Measurements from ENCODE around the gene LRMDA. TPM values are rescaled to one million over a fixed set of nuclear protein-coding genes. Genes with fewer than 3 reads are reported as not detected.

Gene LRMDA
- total RNA-seq, 1 experiment from 2014 or later = 4.8 TPM

- TF ChIP-seq REST (IDR thresholded peaks at IDR 0.05; ENCODE audit: low read depth) = no peak
These were observed 385.8 kb downstream of the LRMDA start (continued) for GRCh38 chr10:75817198-75817597.

- DNase-seq (ENCODE audit: low read depth, low spot score) (no peak), ATAC-seq (no peak)
- Histone ChIP-seq H3K4me2 (ENCODE audit: low read length) (no peak overlapping the region), H3K9me3 (ENCODE audit: control insufficient read depth in 1 of 2, insufficient read depth in 1 of 2, low read depth in 1 of 2, low read length in 2 of 2) (no peaks in the 10 kb centered on the region), H3K27ac (ENCODE audit: low read depth, low read length) (no peak overlapping the region), H3K79me2 (ENCODE audit: insufficient read depth, low read length) (no peaks in the 10 kb centered on the region), H4K20me1 (ENCODE audit: insufficient read depth) (no peaks in the 10 kb centered on the region), H3K9me2 (ENCODE audit: insufficient read depth) (no peaks in the 10 kb centered on the region), H3K4me1 (ENCODE audit: control insufficient read depth in 1 of 2, insufficient read depth in 2 of 2, low read length in 2 of 2) (no peaks in the 10 kb centered on the region), H3K36me3 (ENCODE audit: control insufficient read depth in 1 of 2, insufficient read depth in 2 of 2, low read length in 2 of 2) (no peaks in the 10 kb centered on the region), H2AFZ (ENCODE audit: low read depth, low read length, poor library complexity, severe bottlenecking) (no peak overlapping the region), H3K27me3 (ENCODE audit: insufficient read depth, low read length) (peaks cover 28% of the 10 kb centered on the region), H3K4me3 (replicated peaks in 1 of 2; ENCODE audit: low read depth in 1 of 2, low read length in 2 of 2) (no peak overlapping the region), H3K9ac (ENCODE audit: low read length) (no peak overlapping the region)
- POLR2A ChIA-PET = no interaction called here
- intact Hi-C loops (cut with micrococcal nuclease) = no loop called here
- CTCF ChIA-PET = no interaction called here
- RAD21 ChIA-PET (ENCODE audit: low non-redundant PET in 1 of 2, low total read pairs in 2 of 2, uncharacterized antibody in 2 of 2, unreplicated experiment in 2 of 2) = no interaction called here
- BruUV-seq (replicated peaks) = no TSS peak
- TF ChIP-seq ZBTB33 (IDR thresholded peaks at IDR 0.05; ENCODE audit: extremely low read depth, insufficient replicate concordance, low read length) (no peak), SP1 (IDR thresholded peaks at IDR 0.05; ENCODE audit: low read depth) (no peak), EZH2phosphoT487 (IDR thresholded peaks at IDR 0.05; ENCODE audit: borderline replicate concordance) (no peak), MAX (IDR thresholded peaks at IDR 0.05) (no peak), YY1 (IDR thresholded peaks at IDR 0.05; ENCODE audit: extremely low read depth, insufficient replicate concordance, low read depth, low read length) (no peak), SIN3A (IDR thresholded peaks at IDR 0.05; ENCODE audit: low read depth) (no peak), ATF3 (IDR thresholded peaks at IDR 0.05) (no peak), EZH2 (IDR thresholded peaks at IDR 0.05) (no peak), FOSL1 (IDR thresholded peaks at IDR 0.05; ENCODE audit: low read depth) (no peak), CEBPB (IDR thresholded peaks at IDR 0.05; ENCODE audit: low read depth) (no peak), CTCF (IDR thresholded peaks at IDR 0.05 in 2 of 3, conservative IDR thresholded peaks at IDR 0.05 in 1 of 3; ENCODE audit: borderline replicate concordance in 1 of 3, insufficient read depth in 1 of 3, low read depth in 2 of 3, low read length in 2 of 3) (no peak), REST (IDR thresholded peaks at IDR 0.05; ENCODE audit: low read depth) (no peak)
These were observed 387.1 kb downstream of the LRMDA start for GRCh38 chr10:75818552-75818951.

Data from HCT116 (cell line).